Ovary (tissue), 9 donors: ENCODE data around the gene FUBP3. TPM values are rescaled to one million over a fixed set of nuclear protein-coding genes. Genes with fewer than 3 reads are reported as not detected.

Experiments
- DNase-seq, 5 donors: peaks; one replicate each; pipeline ENCODE4 v3.0.0-alpha.2; 2019 to 2020
- H3K27ac ChIP-seq, 2 donors: fragments of 200-600 bp; one replicate each; pipeline versions ENCODE4 v1.5.1 to v1.8.0; 2019 to 2022
- H3K27me3 ChIP-seq: fragments of 200-600 bp; one replicate; pipeline ENCODE4 v1.8.0; 2022
- H3K36me3 ChIP-seq: fragments of 200-600 bp; sonication (generic); one replicate; pipeline ENCODE4 v1.5.1; 2019
- H3K4me1 ChIP-seq: one replicate; pipeline ENCODE4 v1.8.1; 2013; ENCODE audit warnings: mild to moderate bottlenecking, moderate library complexity; ENCODE audit not compliant: insufficient read depth
- H3K4me3 ChIP-seq: fragments of 200-600 bp; sonication (generic); one replicate; pipeline ENCODE4 v1.5.1; 2017
- H3K9me3 ChIP-seq, 2 donors: fragments of 200-600 bp in 1 of 2; sonication (generic) in 1 of 2; one replicate each; pipeline versions ENCODE4 v1.5.1 to v1.8.1; 2013 to 2019; ENCODE audit warnings: mild to moderate bottlenecking in 1 of 2, moderate library complexity in 1 of 2
- CTCF ChIP-seq, 3 donors: fragments of 450-650 bp in 2 of 3; fragments of 200-600 bp in 1 of 3; IDR thresholded peaks; one replicate each; pipeline versions ENCODE4 v1.5.1 to v1.8.0; 2016 to 2022; ENCODE audit warnings: antibody characterized with exemption in 3 of 3, mild to moderate bottlenecking in 1 of 3
- EP300 ChIP-seq: sonication (generic); formaldehyde crosslinking; IDR thresholded peaks from one replicate; pipeline ENCODE4 v1.6.1; 2017; ENCODE audit warnings: antibody characterized with exemption
- POLR2A ChIP-seq: fragments of 450-650 bp; IDR thresholded peaks from one replicate; pipeline ENCODE4 v1.6.1; 2017; ENCODE audit warnings: antibody characterized with exemption, mild to moderate bottlenecking, moderate library complexity
- WGBS, 3 donors: extraction: QIAGEN DNeasy Blood & Tissue Kit in 1 of 3; methylation state at CpG; one replicate each; pipeline versions ENCODE4 v1.1.5 to v1.1.7; 2013 to 2017; 5-methylcytosine and 5-hydroxymethylcytosine counted together
- intact Hi-C, 4 donors: fragments of 100-400 bp; cut with DNase I; formaldehyde crosslinking; loops; one replicate each; pipeline versions ENCODE4 v1.11.0 to v1.15.1; 2022 to 2023
- polyA plus RNA-seq, 2 donors: library from polyadenylated mRNA; stranded (reverse); fragments of 200-250 nt in 1 of 2; fragments of 350-450 nt in 1 of 2; fragmentation: Illumina TruSeq in 1 of 2; extraction: RNeasy Lipid Tissue Mini Kit (QIAGEN cat#74804) in 1 of 2; gene quantifications; one replicate each; pipeline ENCODE4 v1.2.3, GENCODE V29; 2013 to 2014
- total RNA-seq, 7 donors: library from RNA; depleted of rRNA in 2 of 7; stranded (reverse); fragments of >200 nt in 2 of 7; fragmentation: NEBNext Ultra II Directional in 3 of 7; extraction: Animal tissue kit (Norgen Biotek cat#: 25700) in 3 of 7; gene quantifications; one replicate each; pipeline versions ENCODE4 v1.1.0 to v1.2.4, GENCODE V29; 2016 to 2023
- donor health status: DM: no; HTN: no; CAD: no; lungs with moderate emphysema.
- donor health status: DM: no; HTN: no; CAD: no.
- donor health status: Bipolar disorder and iron deficiency.
- donor health status: DM: yes; HTN: yes; CAD: no.
- donor health status: DM: no; HTN: no; CAD: no.
- donor health status: DM: yes; HTN: yes; CAD: no.

Gene FUBP3
- total and polyA plus RNA-seq, 9 donors, result 15.5 to 54.3 (median 44.4) TPM

- H3K27me3 ChIP-seq, result no peaks in the 10 kb centered on the region
- no peak for DNase-seq
- no peak overlapping the region for H3K4me3 ChIP-seq
- TF ChIP-seq POLR2A (no peak), EP300 (no peak), CTCF (IDR thresholded peaks at IDR 0.05) (no peak)
- no peaks in the 10 kb centered on the region for H3K4me1 ChIP-seq
- no peak overlapping the region for H3K27ac ChIP-seq
- WGBS, 3 donors, result 31 to 53% (median 50%) methylated on average over 8 of the region's 8 CpGs
- H3K36me3 ChIP-seq, result no peaks in the 10 kb centered on the region
- no peaks in the 10 kb centered on the region for H3K9me3 ChIP-seq
- intact Hi-C loops, result no loop called here
Observed at GRCh38 chr9:130610862-130611707, 31.7 kb downstream of the FUBP3 start.

GRCh38 chr9:130616451-130616850 is 37.1 kb downstream of the FUBP3 start:
- Histone ChIP-seq H3K9me3 (no peaks in the 10 kb centered on the region), H3K27ac (no peak overlapping the region), H3K36me3 (no peaks in the 10 kb centered on the region), H3K4me1 (no peaks in the 10 kb centered on the region), H3K4me3 (no peak overlapping the region), H3K27me3 (no peaks in the 10 kb centered on the region)
- DNase-seq, result no peak
- intact Hi-C loops, result no loop called here
- TF ChIP-seq POLR2A, result no peak
- no peak for TF ChIP-seq CTCF (IDR thresholded peaks at IDR 0.05)
- TF ChIP-seq EP300, result no peak
- WGBS, 3 donors, result 86 to 90% (median 89%) methylated on average over 10 of the region's 10 CpGs

- DNase-seq, result no peak
- WGBS, 3 donors, result 88 to 90% (median 89%) methylated on average over 10 of the region's 10 CpGs
- Histone ChIP-seq H3K4me3 (no peak overlapping the region), H3K4me1 (no peaks in the 10 kb centered on the region), H3K27me3 (no peaks in the 10 kb centered on the region), H3K27ac (no peak overlapping the region), H3K36me3 (no peaks in the 10 kb centered on the region), H3K9me3 (no peaks in the 10 kb centered on the region)
- no peak for TF ChIP-seq POLR2A
- intact Hi-C loops, result no loop called here
Observed at GRCh38 chr9:130623466-130623865, 44.1 kb downstream of the FUBP3 start.

DNA sequence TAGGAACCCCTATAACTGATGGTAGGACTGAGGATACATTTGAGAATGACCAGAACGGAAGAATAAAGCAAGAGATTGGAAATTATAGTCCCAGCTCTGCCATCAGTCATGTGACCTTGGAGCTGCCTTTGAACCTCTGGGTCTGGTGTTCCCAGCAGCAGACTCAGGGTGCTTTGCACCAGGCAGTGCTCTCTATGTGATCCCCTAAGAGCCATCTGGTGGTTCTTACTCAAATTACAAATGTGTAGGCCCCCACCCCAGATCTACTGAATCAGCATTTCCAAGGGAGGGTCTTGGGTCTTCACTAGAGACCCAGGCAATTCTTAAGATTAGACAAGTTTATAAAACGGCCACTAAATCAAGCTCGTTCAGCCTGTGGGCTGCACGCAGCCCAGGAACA is 44.8 kb downstream of the FUBP3 start:
- Histone ChIP-seq H3K27ac (no peak overlapping the region), H3K4me3 (no peak overlapping the region), H3K36me3 (no peaks in the 10 kb centered on the region), H3K4me1 (no peaks in the 10 kb centered on the region), H3K9me3 (no peaks in the 10 kb centered on the region), H3K27me3 (no peaks in the 10 kb centered on the region)
- DNase-seq, result no peak
- TF ChIP-seq CTCF (IDR thresholded peaks at IDR 0.05) (no peak), POLR2A (no peak), EP300 (no peak)
- intact Hi-C loops, result no loop called here
- whole genome bisulfite sequencing, 3 donors, result 84 to 88% (median 86%) methylated on average over 4 of the region's 4 CpGs

DNA sequence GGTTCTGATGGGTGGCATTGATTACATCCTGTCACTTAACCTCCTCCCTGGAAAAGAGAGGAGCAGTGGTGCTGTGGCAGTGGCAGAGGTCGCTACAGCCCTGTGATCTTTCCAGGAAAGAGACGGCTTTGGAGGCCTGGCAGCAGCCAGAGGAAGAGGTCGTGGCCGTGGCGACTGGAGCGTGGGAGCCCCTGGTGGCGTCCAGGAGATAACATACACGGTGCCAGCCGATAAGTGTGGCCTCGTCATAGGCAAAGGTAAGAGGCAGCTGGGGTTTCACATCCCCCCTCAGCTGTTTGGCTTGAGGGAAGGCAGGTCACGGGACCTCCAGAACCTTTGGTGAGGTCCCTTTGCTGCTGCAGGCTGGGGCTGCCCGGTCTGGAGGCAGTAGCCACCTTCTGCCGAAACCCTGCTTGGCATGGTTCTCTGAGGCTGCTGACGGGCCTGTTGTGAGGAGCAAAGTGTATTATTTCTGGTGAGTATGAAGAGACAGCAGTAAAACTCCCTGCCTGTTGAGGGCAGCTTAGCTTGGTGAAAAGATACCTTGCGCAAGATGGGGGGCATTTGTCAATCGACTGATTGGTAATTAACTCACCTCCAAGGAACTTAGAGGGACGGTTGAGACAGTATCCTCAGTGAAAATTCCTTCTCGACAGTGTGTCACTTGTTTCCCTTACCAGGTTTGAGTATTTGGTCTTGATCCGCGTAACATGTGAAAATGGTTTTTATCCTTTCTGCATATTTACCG is 47.0 kb downstream of the FUBP3 start:
- H3K36me3 ChIP-seq, result no peaks in the 10 kb centered on the region

More for the DNA sequence above, 47.0 kb downstream of the FUBP3 start:
- TF ChIP-seq EP300 (no peak), CTCF (IDR thresholded peaks at IDR 0.05) (no peak), POLR2A (no peak)
- H3K9me3 ChIP-seq, result no peaks in the 10 kb centered on the region
- no peak overlapping the region for H3K4me3 ChIP-seq
- WGBS, 3 donors, result 75 to 79% (median 77%) methylated on average over 21 of the region's 21 CpGs
- H3K4me1 ChIP-seq, result no peaks in the 10 kb centered on the region
- intact Hi-C loops, result no loop called here
- no peaks in the 10 kb centered on the region for H3K27me3 ChIP-seq
- DNase-seq, result no peak
- H3K27ac ChIP-seq, result no peak overlapping the region
